ENCODE measurements around the gene POU6F2. TPM values are rescaled to one million over a fixed set of nuclear protein-coding genes. Genes with fewer than 3 reads are reported as not detected.
"Not testable (repeated sequence)": the region's sequence is repeated elsewhere in the genome, so short reads cannot be mapped to it uniquely, and the experiment has no call there.

POU6F2 gene
- total and polyA plus RNA-seq, 4 donors: 1.1 to 2.0 (median 1.6) TPM

DNA sequence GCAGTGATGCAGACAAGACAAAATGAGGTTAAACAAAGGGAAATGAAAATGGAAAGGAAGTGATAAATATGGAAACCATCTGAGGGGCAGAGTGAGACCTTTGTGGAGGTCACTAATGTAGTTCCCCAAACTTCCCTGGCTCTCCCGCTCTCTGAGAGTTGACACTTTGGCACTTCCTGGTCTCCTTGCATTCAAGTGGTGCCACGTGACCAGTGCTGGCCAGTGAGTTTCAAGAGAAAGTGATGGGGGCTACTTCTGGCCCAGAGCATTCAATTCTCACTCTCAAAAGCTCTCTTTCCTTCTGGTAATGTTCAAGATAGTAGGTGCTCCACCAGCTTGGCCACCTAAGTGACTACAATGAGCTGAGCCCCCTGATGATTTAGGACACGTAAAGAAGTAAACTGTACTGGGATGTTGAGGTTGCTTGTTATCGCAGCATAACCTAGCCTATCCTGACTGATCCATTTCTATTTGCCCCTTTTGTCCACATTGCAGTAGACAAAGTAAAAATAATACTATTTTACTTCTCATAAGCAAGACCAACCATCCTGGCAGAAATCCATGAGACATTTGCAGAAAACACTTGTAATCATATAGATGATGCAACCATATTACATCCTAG is 346.5 kb downstream of the POU6F2 start:
- Histone ChIP-seq H3K4me3 (ENCODE audit: low read depth, low read length) (no peak overlapping the region), H3K9me3 (ENCODE audit: control insufficient read depth, insufficient read depth, low read length) (no peaks in the 10 kb centered on the region), H3K36me3 (ENCODE audit: control insufficient read depth, insufficient read depth, low read length) (no peaks in the 10 kb centered on the region), H3K27ac (ENCODE audit: low read depth, low read length) (no peak overlapping the region), H3K27me3 (ENCODE audit: control insufficient read depth, insufficient read depth, low read length) (no peaks in the 10 kb centered on the region), H3K4me1 (ENCODE audit: control insufficient read depth, insufficient read depth, low read length) (no peaks in the 10 kb centered on the region)
- 88% methylated on average over 1 of the region's 4 CpGs for WGBS (ENCODE audit: insufficient coverage)
- DNase-seq (ENCODE audit: low read depth in 4 of 6, low spot score in 6 of 6): no peak

- H3K36me3 ChIP-seq (ENCODE audit: control insufficient read depth, insufficient read depth, low read length); H3K9me3 ChIP-seq (ENCODE audit: control insufficient read depth, insufficient read depth, low read length); H3K4me1 ChIP-seq (ENCODE audit: control insufficient read depth, insufficient read depth, low read length); H3K27me3 ChIP-seq (ENCODE audit: control insufficient read depth, insufficient read depth, low read length); H3K4me3 ChIP-seq (ENCODE audit: low read depth, low read length); DNase-seq (ENCODE audit: low read depth in 4 of 6, low spot score in 6 of 6); H3K27ac ChIP-seq (ENCODE audit: low read depth, low read length): not testable (repeated sequence)
- 93% methylated on average over 8 of the region's 13 CpGs for WGBS (ENCODE audit: insufficient coverage)
These were observed 353.9 kb downstream of the POU6F2 start for GRCh38 chr7:39331607-39332006.

DNA sequence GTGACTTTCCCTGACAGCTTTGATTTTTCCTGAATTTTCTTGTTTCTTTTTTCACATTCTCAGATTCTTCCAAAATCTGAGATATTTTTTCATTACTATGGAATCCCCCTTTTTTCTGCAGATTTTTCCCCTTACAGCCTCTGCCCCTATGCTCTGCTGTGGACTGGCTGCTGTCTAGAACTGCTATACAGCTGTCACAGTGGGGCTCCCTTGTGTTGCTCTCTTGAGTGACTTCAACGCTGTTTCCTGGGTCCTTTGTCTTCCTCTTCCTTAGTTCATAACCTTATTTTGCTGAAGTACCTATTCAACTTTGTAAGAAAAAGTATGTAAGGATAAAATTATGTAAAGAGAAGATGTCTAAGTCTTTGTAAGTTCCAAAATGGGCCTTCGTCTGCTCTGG is 354.4 kb downstream of the POU6F2 start:
- no peak overlapping the region for H3K27ac ChIP-seq (ENCODE audit: low read depth, low read length)

DNA sequence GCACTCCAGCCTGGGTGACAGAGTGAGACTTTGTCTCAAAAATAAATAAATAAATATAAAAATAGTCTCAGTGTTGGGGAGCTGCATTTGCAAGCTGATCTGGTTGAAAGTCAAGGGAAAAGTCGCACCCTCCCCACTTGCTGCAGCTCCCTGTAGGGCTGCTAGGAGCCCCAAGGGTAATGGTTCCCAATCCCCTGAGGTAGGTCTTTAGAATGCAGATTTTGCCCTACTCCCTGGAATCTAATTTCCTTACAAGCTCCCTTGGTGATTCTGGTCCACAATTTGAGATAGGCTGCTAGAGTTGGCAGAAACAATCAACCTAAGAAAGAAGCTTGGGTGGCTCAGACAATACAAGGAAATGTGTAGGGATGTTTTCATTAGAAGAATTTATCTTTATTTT is 356.0 kb downstream of the POU6F2 start:
- no peak overlapping the region for H3K27ac ChIP-seq (ENCODE audit: low read depth, low read length)
- 83% methylated on average over 1 of the region's 1 CpG for WGBS (ENCODE audit: insufficient coverage)
- no peaks in the 10 kb centered on the region for H3K36me3 ChIP-seq (ENCODE audit: control insufficient read depth, insufficient read depth, low read length)
- no peaks in the 10 kb centered on the region for H3K9me3 ChIP-seq (ENCODE audit: control insufficient read depth, insufficient read depth, low read length)
- no peak overlapping the region for H3K4me3 ChIP-seq (ENCODE audit: low read depth, low read length)
- H3K27me3 ChIP-seq (ENCODE audit: control insufficient read depth, insufficient read depth, low read length): no peaks in the 10 kb centered on the region
- DNase-seq (ENCODE audit: low read depth in 4 of 6, low spot score in 6 of 6): peak in 1 of 6 donors; percentile 29
- H3K4me1 ChIP-seq (ENCODE audit: control insufficient read depth, insufficient read depth, low read length): no peaks in the 10 kb centered on the region

More for the DNA sequence above, 354.4 kb downstream of the POU6F2 start:
- Histone ChIP-seq H3K4me3 (ENCODE audit: low read depth, low read length) (no peak overlapping the region), H3K4me1 (ENCODE audit: control insufficient read depth, insufficient read depth, low read length) (no peaks in the 10 kb centered on the region), H3K9me3 (ENCODE audit: control insufficient read depth, insufficient read depth, low read length) (no peaks in the 10 kb centered on the region), H3K27me3 (ENCODE audit: control insufficient read depth, insufficient read depth, low read length) (no peaks in the 10 kb centered on the region), H3K36me3 (ENCODE audit: control insufficient read depth, insufficient read depth, low read length) (no peaks in the 10 kb centered on the region)
- whole genome bisulfite sequencing (ENCODE audit: insufficient coverage): 100% methylated on average over 1 of the region's 2 CpGs
- DNase-seq (ENCODE audit: low read depth in 4 of 6, low spot score in 6 of 6): no peak

GRCh38 chr7:39336442-39336841 is 358.7 kb downstream of the POU6F2 start:
- no peaks in the 10 kb centered on the region for H3K4me1 ChIP-seq (ENCODE audit: control insufficient read depth, insufficient read depth, low read length)
- WGBS (ENCODE audit: insufficient coverage): no CpG with 5 or more reads among the region's 2 CpGs
- no peaks in the 10 kb centered on the region for H3K9me3 ChIP-seq (ENCODE audit: control insufficient read depth, insufficient read depth, low read length)
- H3K4me3 ChIP-seq (ENCODE audit: low read depth, low read length): no peak overlapping the region
- DNase-seq (ENCODE audit: low read depth in 4 of 6, low spot score in 6 of 6): no peak
- H3K36me3 ChIP-seq (ENCODE audit: control insufficient read depth, insufficient read depth, low read length): peaks cover 3% of the 10 kb centered on the region
- H3K27me3 ChIP-seq (ENCODE audit: control insufficient read depth, insufficient read depth, low read length): no peaks in the 10 kb centered on the region
- H3K27ac ChIP-seq (ENCODE audit: low read depth, low read length): no peak overlapping the region

DNA sequence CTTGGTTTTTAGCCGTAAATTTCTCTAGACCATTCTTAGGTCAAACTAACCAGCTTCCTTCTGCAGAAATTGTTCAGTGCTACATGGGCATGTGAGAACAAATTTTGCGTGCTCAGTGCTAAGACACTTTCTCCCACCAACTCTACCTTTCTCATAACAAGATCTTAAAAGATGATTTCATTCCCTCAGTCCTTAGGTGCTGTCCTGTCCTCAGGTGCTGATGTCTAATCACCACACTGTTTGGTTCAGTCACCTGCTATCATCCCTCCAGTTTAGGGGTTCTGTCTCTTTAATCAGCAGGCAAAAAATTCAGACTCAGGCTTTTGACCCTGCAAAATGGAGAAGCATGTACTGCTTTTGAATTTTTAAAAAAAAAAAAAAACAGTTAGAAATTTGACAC is 361.0 kb downstream of the POU6F2 start:
- no peak overlapping the region for H3K27ac ChIP-seq (ENCODE audit: low read depth, low read length)
- H3K4me3 ChIP-seq (ENCODE audit: low read depth, low read length): no peak overlapping the region
- DNase-seq (ENCODE audit: low read depth in 4 of 6, low spot score in 6 of 6): no peak
- H3K27me3 ChIP-seq (ENCODE audit: control insufficient read depth, insufficient read depth, low read length): no peaks in the 10 kb centered on the region
- H3K9me3 ChIP-seq (ENCODE audit: control insufficient read depth, insufficient read depth, low read length): no peaks in the 10 kb centered on the region
- H3K36me3 ChIP-seq (ENCODE audit: control insufficient read depth, insufficient read depth, low read length): peaks cover 3% of the 10 kb centered on the region
- no peaks in the 10 kb centered on the region for H3K4me1 ChIP-seq (ENCODE audit: control insufficient read depth, insufficient read depth, low read length)
- WGBS (ENCODE audit: insufficient coverage): 93% methylated on average over 2 of the region's 2 CpGs

GRCh38 chr7:39339591-39339990 is 361.9 kb downstream of the POU6F2 start:
- 84% methylated on average over 10 of the region's 10 CpGs for WGBS (ENCODE audit: insufficient coverage)
- no peaks in the 10 kb centered on the region for H3K9me3 ChIP-seq (ENCODE audit: control insufficient read depth, insufficient read depth, low read length)

GRCh38 chr7:39341083-39341482 is 363.4 kb downstream of the POU6F2 start:
- Histone ChIP-seq H3K27me3 (ENCODE audit: control insufficient read depth, insufficient read depth, low read length) (no peaks in the 10 kb centered on the region), H3K27ac (ENCODE audit: low read depth, low read length) (no peak overlapping the region), H3K4me1 (ENCODE audit: control insufficient read depth, insufficient read depth, low read length) (no peaks in the 10 kb centered on the region), H3K4me3 (ENCODE audit: low read depth, low read length) (no peak overlapping the region), H3K9me3 (ENCODE audit: control insufficient read depth, insufficient read depth, low read length) (no peaks in the 10 kb centered on the region), H3K36me3 (ENCODE audit: control insufficient read depth, insufficient read depth, low read length) (peaks cover 3% of the 10 kb centered on the region)
- DNase-seq (ENCODE audit: low read depth in 4 of 6, low spot score in 6 of 6): no peak
- WGBS (ENCODE audit: insufficient coverage): 86% methylated on average over 4 of the region's 5 CpGs

More at GRCh38 chr7:39339591-39339990, 361.9 kb downstream of the POU6F2 start:
- Histone ChIP-seq H3K27me3 (ENCODE audit: control insufficient read depth, insufficient read depth, low read length) (no peaks in the 10 kb centered on the region), H3K27ac (ENCODE audit: low read depth, low read length) (no peak overlapping the region), H3K36me3 (ENCODE audit: control insufficient read depth, insufficient read depth, low read length) (peaks cover 3% of the 10 kb centered on the region), H3K4me1 (ENCODE audit: control insufficient read depth, insufficient read depth, low read length) (no peaks in the 10 kb centered on the region), H3K4me3 (ENCODE audit: low read depth, low read length) (no peak overlapping the region)
- DNase-seq (ENCODE audit: low read depth in 4 of 6, low spot score in 6 of 6): no peak

DNA sequence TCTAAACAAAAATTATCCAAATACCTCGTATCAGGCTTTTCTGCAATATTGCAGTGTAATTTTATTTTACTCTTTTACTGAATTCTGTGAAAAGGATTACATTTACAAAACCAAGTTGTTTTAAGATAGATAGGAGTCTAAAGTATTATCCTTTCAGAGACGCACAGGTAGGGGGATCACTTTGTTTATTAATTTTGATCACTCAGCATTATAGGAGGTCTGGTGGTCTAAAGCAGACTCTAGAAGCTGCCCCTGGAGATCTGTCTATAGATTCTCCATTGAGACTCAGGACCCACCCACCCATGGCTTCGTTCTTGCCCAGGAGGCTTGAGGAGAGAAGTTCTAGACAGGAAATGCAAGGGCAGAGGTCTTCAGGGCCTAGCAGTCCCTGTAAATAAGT is 365.1 kb downstream of the POU6F2 start:
- no peak overlapping the region for H3K4me3 ChIP-seq (ENCODE audit: low read depth, low read length)
- no peak overlapping the region for H3K27ac ChIP-seq (ENCODE audit: low read depth, low read length)
- no peaks in the 10 kb centered on the region for H3K27me3 ChIP-seq (ENCODE audit: control insufficient read depth, insufficient read depth, low read length)
- H3K4me1 ChIP-seq (ENCODE audit: control insufficient read depth, insufficient read depth, low read length): no peaks in the 10 kb centered on the region
- no CpG with 5 or more reads among the region's 3 CpGs for WGBS (ENCODE audit: insufficient coverage)
- H3K9me3 ChIP-seq (ENCODE audit: control insufficient read depth, insufficient read depth, low read length): no peaks in the 10 kb centered on the region
- no peak for DNase-seq (ENCODE audit: low read depth in 4 of 6, low spot score in 6 of 6)
- peaks cover 3% of the 10 kb centered on the region for H3K36me3 ChIP-seq (ENCODE audit: control insufficient read depth, insufficient read depth, low read length)

DNA sequence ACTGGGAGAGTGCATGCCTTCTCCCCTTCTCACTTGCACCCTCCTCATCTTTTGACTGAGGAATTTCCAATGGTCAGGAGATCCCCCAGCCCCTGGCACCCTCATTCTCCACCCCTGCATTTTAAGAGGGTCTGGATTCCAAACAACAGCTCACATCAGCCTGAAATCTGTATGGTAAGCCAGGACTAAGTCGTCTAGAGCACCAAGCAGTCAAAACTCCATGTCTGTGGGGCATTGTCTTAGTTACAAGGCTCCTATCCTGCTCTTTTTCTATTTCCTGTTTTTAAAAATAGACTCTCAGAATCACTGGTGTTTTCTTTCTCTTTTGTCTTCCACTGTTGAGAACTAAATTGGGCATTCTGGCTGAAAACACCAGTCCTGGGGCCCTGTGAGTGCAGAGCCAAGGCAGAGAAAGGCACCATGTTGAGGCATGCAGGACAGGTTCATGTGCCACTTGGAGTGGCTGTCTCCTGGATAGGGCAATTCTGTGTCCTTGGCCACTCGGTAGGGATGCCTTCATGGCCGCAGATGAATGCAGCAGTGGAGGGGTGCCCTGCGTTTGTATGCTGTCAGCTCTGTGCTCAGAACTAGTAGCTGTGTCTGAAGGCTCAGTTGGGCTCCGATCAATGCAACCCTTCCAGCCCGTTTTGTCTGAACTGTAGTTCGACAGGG is 371.9 kb downstream of the POU6F2 start:
- H3K4me1 ChIP-seq (ENCODE audit: control insufficient read depth, insufficient read depth, low read length): peaks cover 12% of the 10 kb centered on the region
- H3K4me3 ChIP-seq (ENCODE audit: low read depth, low read length): no peak overlapping the region
- H3K27me3 ChIP-seq (ENCODE audit: control insufficient read depth, insufficient read depth, low read length): no peaks in the 10 kb centered on the region
- H3K36me3 ChIP-seq (ENCODE audit: control insufficient read depth, insufficient read depth, low read length): no peaks in the 10 kb centered on the region
- no peak overlapping the region for H3K27ac ChIP-seq (ENCODE audit: low read depth, low read length)
- H3K9me3 ChIP-seq (ENCODE audit: control insufficient read depth, insufficient read depth, low read length): no peaks in the 10 kb centered on the region
- no peak for DNase-seq (ENCODE audit: low read depth in 4 of 6, low spot score in 6 of 6)
- 68% methylated on average over 6 of the region's 7 CpGs for WGBS (ENCODE audit: insufficient coverage)

All from spinal cord (tissue), 10 donors.